Superior temporal gyrus (tissue), 1 donor: ENCODE data around the gene SH3BP4.

Experiments used
- DNase-seq: peaks from one replicate; pipeline ENCODE4 v3.0.0-alpha.2; 2016; ENCODE audit errors: extremely low spot score

Gene SH3BP4

GRCh38 chr2:234982096-234982834 is 30.4 kb downstream of the SH3BP4 start:
- DNase-seq, result no peak

- no peak for DNase-seq
Measured at GRCh38 chr2:234983011-234983726, 31.4 kb downstream of the SH3BP4 start.

- DNase-seq, result no peak
Measured at GRCh38 chr2:234985608-234986245, 33.9 kb downstream of the SH3BP4 start.

GRCh38 chr2:234986390-234986789 is 34.6 kb downstream of the SH3BP4 start:
- no peak for DNase-seq

- DNase-seq, result no peak
Measured at GRCh38 chr2:234986876-234987720, 35.3 kb downstream of the SH3BP4 start.

GRCh38 chr2:234987754-234988153 is 35.9 kb downstream of the SH3BP4 start:
- no peak for DNase-seq

- DNase-seq, result no peak
Measured at GRCh38 chr2:234988491-234988890, 36.7 kb downstream of the SH3BP4 start.

GRCh38 chr2:234989183-234989701 is 37.4 kb downstream of the SH3BP4 start:
- DNase-seq, result peak; percentile 56

GRCh38 chr2:234990300-234990699 is 38.5 kb downstream of the SH3BP4 start:
- no peak for DNase-seq

GRCh38 chr2:234991290-234991689 is 39.5 kb downstream of the SH3BP4 start:
- DNase-seq, result no peak

- no peak for DNase-seq
Measured at GRCh38 chr2:234991793-234992192, 40.0 kb downstream of the SH3BP4 start.

GRCh38 chr2:234992196-234992595 is 40.4 kb downstream of the SH3BP4 start:
- no peak for DNase-seq

- DNase-seq, result no peak
Measured at GRCh38 chr2:234992624-234993349, 41.0 kb downstream of the SH3BP4 start.

- DNase-seq, result no peak
Measured at GRCh38 chr2:234993541-234993981, 41.7 kb downstream of the SH3BP4 start.

- no peak for DNase-seq
Measured at GRCh38 chr2:234994438-234995321, 42.9 kb downstream of the SH3BP4 start.

GRCh38 chr2:234995332-234996068 is 43.7 kb downstream of the SH3BP4 start:
- DNase-seq, result no peak

- DNase-seq, result no peak
Measured at GRCh38 chr2:234996069-234996940, 44.5 kb downstream of the SH3BP4 start.

GRCh38 chr2:234996941-234997270 is 45.1 kb downstream of the SH3BP4 start:
- DNase-seq, result no peak
